HL-60 (cell line): ENCODE data around the gene GABBR2.

Experiments
- CTCF ChIP-seq: IDR thresholded peaks from one replicate; pipeline ENCODE4 v1.5.1; 2011; ENCODE audit warnings: low read length, control low read depth, inconsistent platforms; ENCODE audit not compliant: insufficient read depth
- GABPA ChIP-seq: IDR thresholded peaks from 2 replicates; pipeline ENCODE4 v1.6.1; 2012; ENCODE audit warnings: low read depth
- POLR2AphosphoS5 ChIP-seq: IDR thresholded peaks from 2 replicates; pipeline ENCODE4 v1.6.1; 2012; ENCODE audit warnings: low read depth
- REST ChIP-seq: IDR thresholded peaks from 2 replicates; pipeline ENCODE4 v1.6.1; 2012; ENCODE audit warnings: low read depth; ENCODE audit not compliant: insufficient replicate concordance

- TF ChIP-seq CTCF (no peak), GABPA (no peak), POLR2AphosphoS5 (no peak), REST (no peak)
Measured at GRCh38 chr9:98396236-98396635, 312.5 kb downstream of the GABBR2 start.
